Trophoblast cell (in vitro differentiated cells and primary cell): Measurements from ENCODE around the gene TTC6.

ENCODE experiments used
- DNase-seq, 2 donors: peaks; one replicate each; pipeline ENCODE4 v3.0.0-alpha.2; 2016
- H2AFZ ChIP-seq: 2 replicates; pipeline ENCODE4 v1.6.1; 2013; ENCODE audit warnings: low read length, moderate library complexity, mild to moderate bottlenecking; ENCODE audit not compliant: insufficient read depth, poor library complexity
- H2AK5ac ChIP-seq: 2 replicates; pipeline ENCODE4 v1.6.1; 2013; ENCODE audit warnings: mild to moderate bottlenecking, low read length
- H2BK120ac ChIP-seq: 2 replicates; pipeline ENCODE4 v1.6.1; 2013; ENCODE audit warnings: low read length, mild to moderate bottlenecking, moderate library complexity; ENCODE audit not compliant: insufficient read depth, poor library complexity
- H2BK12ac ChIP-seq: 2 replicates; pipeline ENCODE4 v1.6.1; 2013; ENCODE audit warnings: mild to moderate bottlenecking, low read length, moderate library complexity
- H2BK5ac ChIP-seq: 2 replicates; pipeline ENCODE4 v1.6.1; 2013; ENCODE audit warnings: low read length, low read depth, moderate library complexity, mild to moderate bottlenecking; ENCODE audit not compliant: poor library complexity
- H3K14ac ChIP-seq: 2 replicates; pipeline ENCODE4 v1.6.1; 2013; ENCODE audit warnings: mild to moderate bottlenecking, low read length
- H3K18ac ChIP-seq: 2 replicates; pipeline ENCODE4 v1.6.1; 2013; ENCODE audit warnings: mild to moderate bottlenecking, low read length
- H3K23ac ChIP-seq: 2 replicates; pipeline ENCODE4 v1.6.1; 2013; ENCODE audit warnings: low read length
- H3K27ac ChIP-seq: 2 replicates; pipeline ENCODE4 v1.5.1; 2013; ENCODE audit warnings: low read depth, mild to moderate bottlenecking, inconsistent platforms, low read length, moderate library complexity
- H3K27me3 ChIP-seq: 2 replicates; pipeline ENCODE4 v1.6.1; 2013; ENCODE audit warnings: inconsistent platforms, mild to moderate bottlenecking, low read length, moderate library complexity; ENCODE audit not compliant: insufficient read depth
- H3K36me3 ChIP-seq, 2 experiments: 1 replicate in 1 of 2; 2 replicates in 1 of 2; pipeline ENCODE4 v1.6.1; 2013; ENCODE audit warnings: low read length in 2 of 2, mild to moderate bottlenecking in 2 of 2, moderate library complexity in 1 of 2; ENCODE audit not compliant: insufficient read depth in 2 of 2, control insufficient read depth in 1 of 2
- H3K4ac ChIP-seq: 2 replicates; pipeline ENCODE4 v1.6.1; 2013; ENCODE audit warnings: low read depth, mild to moderate bottlenecking, low read length, moderate library complexity
- H3K4me1 ChIP-seq, 2 experiments: 1 replicate in 1 of 2; 2 replicates in 1 of 2; pipeline ENCODE4 v1.6.1; 2013; ENCODE audit warnings: low read length in 2 of 2, mild to moderate bottlenecking in 2 of 2, moderate library complexity in 1 of 2; ENCODE audit not compliant: insufficient read depth in 2 of 2, control insufficient read depth in 1 of 2
- H3K4me2 ChIP-seq: 2 replicates; pipeline ENCODE4 v1.6.1; 2013; ENCODE audit warnings: inconsistent platforms, mild to moderate bottlenecking, low read length, moderate library complexity
- H3K4me3 ChIP-seq: 2 replicates; pipeline ENCODE4 v1.5.1; 2013; ENCODE audit warnings: mild to moderate bottlenecking, low read depth, low read length, inconsistent platforms
- H3K79me1 ChIP-seq: one replicate; pipeline ENCODE4 v1.6.1; 2013; ENCODE audit warnings: low read length
- H3K79me2 ChIP-seq: 2 replicates; pipeline ENCODE4 v1.6.1; 2013; ENCODE audit warnings: low read length, mild to moderate bottlenecking; ENCODE audit not compliant: control insufficient read depth, insufficient read depth, poor library complexity
- H3K9ac ChIP-seq: 2 replicates; pipeline ENCODE4 v1.6.1; 2013; ENCODE audit warnings: mild to moderate bottlenecking, low read length
- H3K9me3 ChIP-seq: 2 replicates; pipeline ENCODE4 v1.6.1; 2013; ENCODE audit warnings: low read depth, mild to moderate bottlenecking, control low read depth, inconsistent platforms, low read length; ENCODE audit not compliant: insufficient read depth
- H4K12ac ChIP-seq: 2 replicates; pipeline ENCODE4 v1.6.1; 2013; ENCODE audit warnings: low read depth, mild to moderate bottlenecking, low read length, moderate library complexity
- H4K8ac ChIP-seq: 2 replicates; pipeline ENCODE4 v1.6.1; 2013; ENCODE audit warnings: low read depth, mild to moderate bottlenecking, low read length, moderate library complexity
- H4K91ac ChIP-seq: one replicate; pipeline ENCODE4 v1.6.1; 2013; ENCODE audit warnings: low read depth, mild to moderate bottlenecking, low read length, moderate library complexity
- WGBS: extraction: QIAGEN DNeasy Blood & Tissue Kit; methylation state at CpG from one replicate; pipeline ENCODE4 v1.1.7; 2013; ENCODE audit warnings: missing lambda C conversion rate; ENCODE audit not compliant: insufficient read length, insufficient coverage; ENCODE audit errors: extremely low coverage; 5-methylcytosine and 5-hydroxymethylcytosine counted together

Gene TTC6

DNA sequence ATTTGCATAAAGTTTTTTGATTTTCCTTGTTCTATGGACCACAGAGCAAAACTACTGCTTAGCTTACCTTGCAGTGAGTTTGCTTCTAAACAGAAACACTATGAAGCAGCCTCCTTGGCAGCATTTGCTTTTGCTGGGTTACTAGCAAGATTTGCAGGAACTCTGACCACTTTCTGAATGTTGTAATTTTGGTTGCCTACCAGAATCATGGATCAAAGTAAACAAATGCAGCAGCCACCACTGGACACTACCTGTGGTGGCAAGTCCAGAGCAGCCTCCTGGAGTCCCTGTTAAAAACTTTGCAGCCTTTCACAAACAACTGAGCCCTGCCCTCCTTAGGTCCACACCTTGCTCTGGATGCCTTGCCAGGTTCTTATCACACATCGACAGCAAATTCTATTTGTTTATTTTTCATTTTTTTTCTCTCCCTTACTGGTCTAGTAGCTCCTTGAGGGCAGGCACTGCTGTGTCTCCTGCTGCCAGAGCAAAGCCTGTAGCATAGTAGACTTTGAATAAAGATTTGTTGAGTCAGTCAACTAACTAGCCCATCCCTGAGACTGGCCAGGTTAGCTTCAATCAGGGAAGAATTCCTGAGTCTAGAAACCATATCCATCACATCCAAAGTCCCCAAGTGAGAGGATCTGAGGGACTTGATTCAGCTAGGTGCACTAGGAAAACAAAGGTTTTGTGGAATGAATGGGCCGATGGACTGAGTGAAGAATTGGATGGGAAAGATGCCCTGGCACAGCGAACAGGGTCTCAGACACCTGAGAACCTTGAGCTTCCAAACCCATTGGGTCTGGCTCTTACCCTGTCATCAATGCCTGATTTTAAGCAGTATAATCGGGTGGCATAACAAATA, 5.7 kb downstream of the TTC6 start:
- H3K4me2 ChIP-seq = no peak overlapping the region
- H3K79me1 ChIP-seq = no peaks in the 10 kb centered on the region
- H3K27me3 ChIP-seq = peaks cover 59% of the 10 kb centered on the region
- no peak overlapping the region for H2BK12ac ChIP-seq
- no peak overlapping the region for H2AK5ac ChIP-seq
- WGBS = no CpG with 5 or more reads among the region's 4 CpGs
- H3K14ac ChIP-seq = no peak overlapping the region
- H4K8ac ChIP-seq = no peak overlapping the region
- H3K79me2 ChIP-seq = no peaks in the 10 kb centered on the region
- H3K27ac ChIP-seq = no peak overlapping the region
- H3K9ac ChIP-seq = no peak overlapping the region
- no peak overlapping the region for H3K18ac ChIP-seq
- no peak overlapping the region for H2AFZ ChIP-seq
- no peak overlapping the region for H2BK120ac ChIP-seq
- H3K9me3 ChIP-seq = peaks cover 5% of the 10 kb centered on the region
- peaks cover 12 to 14% of the 10 kb centered on the region in 2 experiments for H3K4me1 ChIP-seq
- no peaks in the 10 kb centered on the region for H3K36me3 ChIP-seq
- H4K91ac ChIP-seq = no peak overlapping the region
- no peak overlapping the region for H4K12ac ChIP-seq
- H3K4me3 ChIP-seq = no peak overlapping the region
- DNase-seq = no peak
- no peak overlapping the region for H3K23ac ChIP-seq
- H2BK5ac ChIP-seq = no peak overlapping the region
- H3K4ac ChIP-seq = no peak overlapping the region

DNA sequence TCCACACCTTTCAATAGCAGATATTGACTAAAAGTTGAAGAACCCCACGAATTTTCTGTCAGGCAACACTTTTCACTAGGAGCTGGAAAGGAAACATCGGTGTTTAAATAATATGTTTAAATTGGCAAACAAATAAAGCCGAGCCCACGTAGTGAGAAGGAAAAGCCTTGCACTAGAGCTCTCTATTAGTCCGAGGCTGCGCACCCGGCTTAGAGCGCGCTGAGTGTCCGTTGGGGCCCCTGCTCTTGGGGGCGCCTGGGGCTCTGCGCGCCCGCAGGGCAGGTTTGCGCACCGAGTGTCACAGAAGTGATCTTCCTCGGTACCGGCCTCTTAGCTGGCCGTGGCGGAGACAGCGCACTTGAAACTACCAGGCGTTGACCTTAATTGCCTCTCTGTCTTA, 6.4 kb downstream of the TTC6 start:
- no peak overlapping the region for H2BK12ac ChIP-seq
- no peak overlapping the region for H2AFZ ChIP-seq
- H3K4ac ChIP-seq = no peak overlapping the region
- no peak overlapping the region for H2BK120ac ChIP-seq
- no peak overlapping the region for H2BK5ac ChIP-seq
- H3K4me1 ChIP-seq = peaks cover 9 to 14% of the 10 kb centered on the region in 2 experiments
- H3K27me3 ChIP-seq = peaks cover 54% of the 10 kb centered on the region
- H3K9ac ChIP-seq = no peak overlapping the region
- H3K27ac ChIP-seq = no peak overlapping the region
- no peak overlapping the region for H4K12ac ChIP-seq
- DNase-seq = no peak
- peaks cover 5% of the 10 kb centered on the region for H3K9me3 ChIP-seq
- H3K14ac ChIP-seq = no peak overlapping the region
- no peak overlapping the region for H3K23ac ChIP-seq
- H2AK5ac ChIP-seq = no peak overlapping the region
- H3K79me2 ChIP-seq = no peaks in the 10 kb centered on the region
- H3K36me3 ChIP-seq = no peaks in the 10 kb centered on the region
- no peak overlapping the region for H4K91ac ChIP-seq
- no peaks in the 10 kb centered on the region for H3K79me1 ChIP-seq
- H3K18ac ChIP-seq = no peak overlapping the region
- no peak overlapping the region for H3K4me3 ChIP-seq
- no peak overlapping the region for H3K4me2 ChIP-seq
- H4K8ac ChIP-seq = no peak overlapping the region
- no CpG with 5 or more reads among the region's 22 CpGs for WGBS

DNA sequence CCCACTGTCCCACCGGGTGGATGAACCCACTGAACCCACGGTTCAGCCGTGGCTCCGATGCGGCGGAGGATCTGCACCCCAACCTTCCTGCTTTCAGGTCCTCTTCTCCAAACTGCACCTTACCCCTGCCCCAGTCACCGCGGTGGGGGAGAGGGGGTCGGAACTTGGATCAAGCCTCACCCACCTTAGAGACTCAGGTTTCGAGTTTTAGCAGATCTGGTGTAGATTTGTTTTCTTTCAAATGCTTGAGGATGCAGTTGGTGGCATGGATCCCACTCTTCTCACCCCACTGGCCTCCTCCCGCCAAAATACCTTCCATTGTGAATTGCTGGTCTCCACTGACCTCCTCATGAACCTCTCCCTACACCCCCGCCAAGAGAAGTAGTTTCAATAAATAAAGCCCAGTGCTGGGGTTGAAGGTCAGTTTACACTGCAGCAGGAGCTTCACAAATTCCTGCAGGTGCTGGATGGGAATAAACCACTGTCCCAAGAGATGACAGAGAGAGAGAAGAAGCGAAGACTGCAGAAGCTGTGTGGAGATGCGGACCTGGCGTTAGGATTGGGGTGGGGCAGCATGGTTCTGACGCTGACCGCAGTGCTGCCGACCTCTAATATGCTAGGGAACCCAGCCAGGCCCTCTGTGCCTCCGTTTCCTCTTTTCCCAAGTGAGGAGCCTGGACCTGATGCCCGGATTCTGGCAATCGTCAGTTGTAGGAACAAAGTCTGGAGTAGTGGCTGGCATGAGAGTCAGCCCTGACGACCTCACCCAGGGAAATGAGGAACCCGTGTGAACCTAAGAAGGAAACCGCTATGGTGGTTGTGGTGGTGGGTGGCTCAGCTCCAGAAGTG, 7.4 kb downstream of the TTC6 start:
- H2BK120ac ChIP-seq = no peak overlapping the region
- peaks cover 5% of the 10 kb centered on the region for H3K9me3 ChIP-seq
- no peak overlapping the region for H4K8ac ChIP-seq
- no peak overlapping the region for H3K4ac ChIP-seq
- no peaks in the 10 kb centered on the region for H3K79me1 ChIP-seq
- DNase-seq = no peak
- H4K12ac ChIP-seq = no peak overlapping the region
- H3K27ac ChIP-seq = no peak overlapping the region
- H3K4me2 ChIP-seq = no peak overlapping the region
- H2BK12ac ChIP-seq = no peak overlapping the region
- no peak overlapping the region for H3K23ac ChIP-seq
- H2BK5ac ChIP-seq = no peak overlapping the region
- H3K9ac ChIP-seq = no peak overlapping the region
- H3K36me3 ChIP-seq = no peaks in the 10 kb centered on the region
- no peak overlapping the region for H2AK5ac ChIP-seq
- peaks cover 9 to 12% of the 10 kb centered on the region in 2 experiments for H3K4me1 ChIP-seq
- H2AFZ ChIP-seq = no peak overlapping the region
- no peak overlapping the region for H3K14ac ChIP-seq
- peaks cover 46% of the 10 kb centered on the region for H3K27me3 ChIP-seq
- no CpG with 5 or more reads among the region's 24 CpGs for WGBS
- no peak overlapping the region for H3K18ac ChIP-seq
- no peak overlapping the region for H4K91ac ChIP-seq
- no peaks in the 10 kb centered on the region for H3K79me2 ChIP-seq
- H3K4me3 ChIP-seq = no peak overlapping the region

DNA sequence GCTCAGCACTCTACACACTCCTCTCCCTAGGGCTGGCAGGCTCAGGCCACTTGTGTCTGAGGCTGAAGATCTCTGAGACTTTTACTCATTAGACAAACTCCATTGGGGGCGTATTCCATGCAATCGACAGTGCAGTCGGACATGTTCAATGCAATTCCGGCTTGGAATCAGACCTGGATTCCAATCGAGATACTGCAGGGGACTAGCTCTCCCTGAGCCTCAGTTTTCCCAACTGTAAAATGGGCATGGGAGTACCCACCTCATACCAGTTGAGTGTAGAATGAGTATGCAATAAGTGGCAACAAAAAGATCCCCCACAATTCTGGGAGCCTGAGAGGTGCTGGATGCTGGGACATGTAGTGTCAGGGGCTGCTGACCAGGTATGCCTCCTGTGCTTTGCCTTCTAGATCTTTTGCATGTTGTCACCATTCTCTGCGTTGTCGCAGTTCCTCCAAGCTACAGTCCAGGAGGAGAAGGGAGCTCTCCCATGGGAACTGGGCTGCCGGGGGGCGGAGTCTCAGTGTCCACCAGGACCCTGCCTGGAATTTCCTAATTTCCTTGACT, 8.3 kb downstream of the TTC6 start:
- Histone ChIP-seq H3K4me3 (no peak overlapping the region), H3K27me3 (peaks cover 37% of the 10 kb centered on the region), H3K23ac (no peak overlapping the region), H2AFZ (no peak overlapping the region), H3K79me2 (no peaks in the 10 kb centered on the region), H3K36me3 (no peaks in the 10 kb centered on the region), H3K18ac (no peak overlapping the region), H3K4me1 (peaks cover 3 to 6% of the 10 kb centered on the region in 2 experiments), H3K9me3 (peaks cover 5% of the 10 kb centered on the region), H4K8ac (no peak overlapping the region), H2AK5ac (no peak overlapping the region), H3K27ac (no peak overlapping the region), H3K4ac (no peak overlapping the region), H4K12ac (no peak overlapping the region), H2BK5ac (no peak overlapping the region), H2BK120ac (no peak overlapping the region), H4K91ac (no peak overlapping the region), H3K4me2 (no peak overlapping the region), H3K14ac (no peak overlapping the region), H3K9ac (no peak overlapping the region), H2BK12ac (no peak overlapping the region), H3K79me1 (no peaks in the 10 kb centered on the region)
- no peak for DNase-seq
- WGBS = no CpG with 5 or more reads among the region's 9 CpGs
